Astrocyte (in vitro differentiated cells and primary cell): ENCODE measurements around the gene ZNF613. TPM values are rescaled to one million over a fixed set of nuclear protein-coding genes. Genes with fewer than 3 reads are reported as not detected.

Experiments
- DNase-seq: peaks from one replicate; pipeline ENCODE4 v3.0.0-alpha.2; 2010; ENCODE audit warnings: low read depth
- FAIRE-seq: peaks from 2 replicates; lab custom pipeline; 2011; peaks lifted over from hg19 to GRCh38; lab: Jason Lieb, UNC
- H2AFZ ChIP-seq: 2 replicates; pipeline ENCODE4 v1.6.0; 2012; ENCODE audit warnings: low read depth, low read length, inconsistent platforms
- H3K27ac ChIP-seq: 2 replicates; pipeline ENCODE4 v1.5.1; 2011; ENCODE audit warnings: low read depth, low read length, inconsistent platforms
- H3K27me3 ChIP-seq: 2 replicates; pipeline ENCODE4 v1.6.0; 2011; ENCODE audit warnings: low read length, inconsistent platforms; ENCODE audit not compliant: insufficient read depth
- H3K36me3 ChIP-seq: 2 replicates; pipeline ENCODE4 v1.5.1; 2011; ENCODE audit warnings: low read length, inconsistent platforms; ENCODE audit not compliant: insufficient read depth
- H3K4me1 ChIP-seq: 2 replicates; pipeline ENCODE4 v1.5.1; 2011; ENCODE audit warnings: low read length, inconsistent platforms; ENCODE audit not compliant: insufficient read depth
- H3K4me2 ChIP-seq: 2 replicates; pipeline ENCODE4 v1.6.0; 2012; ENCODE audit warnings: low read length, inconsistent platforms
- H3K4me3 ChIP-seq: 2 replicates; pipeline ENCODE4 v1.5.1; 2011; ENCODE audit warnings: low read depth, mild to moderate bottlenecking, low read length, inconsistent platforms; ENCODE audit not compliant: insufficient read depth
- H3K79me2 ChIP-seq: 2 replicates; pipeline ENCODE4 v1.6.0; 2012; ENCODE audit warnings: mild to moderate bottlenecking, low read length, inconsistent platforms; ENCODE audit not compliant: insufficient read depth
- H3K9ac ChIP-seq: 2 replicates; pipeline ENCODE4 v1.6.0; 2012; ENCODE audit warnings: mild to moderate bottlenecking, low read length, inconsistent platforms
- H3K9me3 ChIP-seq: 2 replicates; pipeline ENCODE4 v1.5.1; 2012; ENCODE audit warnings: low read depth, mild to moderate bottlenecking, low read length, inconsistent platforms; ENCODE audit not compliant: insufficient read depth
- H4K20me1 ChIP-seq: 2 replicates; pipeline ENCODE4 v1.6.0; 2012; ENCODE audit warnings: low read length, inconsistent platforms; ENCODE audit not compliant: insufficient read depth
- H3K27ac Mint-ChIP-seq: one replicate; pipeline ENCODE4 v1.8.0; 2021; ENCODE audit warnings: mild to moderate bottlenecking, mixed read lengths; ENCODE audit not compliant: unreplicated experiment
- H3K27me3 Mint-ChIP-seq: one replicate; pipeline ENCODE4 v1.8.0; 2021; ENCODE audit warnings: low read depth, mixed read lengths; ENCODE audit not compliant: unreplicated experiment
- H3K36me3 Mint-ChIP-seq: one replicate; pipeline ENCODE4 v1.8.0; 2021; ENCODE audit warnings: low read depth, mixed read lengths; ENCODE audit not compliant: unreplicated experiment
- H3K4me1 Mint-ChIP-seq: one replicate; pipeline ENCODE4 v1.8.0; 2021; ENCODE audit warnings: low read depth, mixed read lengths; ENCODE audit not compliant: unreplicated experiment
- H3K4me3 Mint-ChIP-seq: one replicate; pipeline ENCODE4 v1.8.0; 2021; ENCODE audit warnings: mild to moderate bottlenecking, moderate library complexity, mixed read lengths; ENCODE audit not compliant: unreplicated experiment
- H3K9me3 Mint-ChIP-seq: one replicate; pipeline ENCODE4 v1.8.0; 2021; ENCODE audit warnings: mild to moderate bottlenecking, mixed read lengths; ENCODE audit not compliant: unreplicated experiment
- CTCF ChIP-seq: IDR thresholded peaks from 2 replicates; pipeline ENCODE4 v1.5.1; 2011; ENCODE audit warnings: low read depth, mild to moderate bottlenecking, inconsistent platforms, low read length, moderate library complexity; ENCODE audit not compliant: insufficient read depth
- EZH2 ChIP-seq: IDR thresholded peaks from 2 replicates; pipeline ENCODE4 v1.6.1; 2012; ENCODE audit warnings: mild to moderate bottlenecking, low read length, inconsistent platforms; ENCODE audit not compliant: insufficient read depth
- total RNA-seq: library from RNA; stranded (reverse); gene quantifications from 2 replicates; pipeline ENCODE4 v1.2.1, GENCODE V29; 2021

ZNF613 gene
- total RNA-seq, 1 donor from 2014 or later = 7.2 TPM

- H3K4me2 ChIP-seq = no peak overlapping the region
- H3K4me1 Mint-ChIP-seq = no peaks in the 10 kb centered on the region
- H3K4me3 ChIP-seq = no peak overlapping the region
- no peak for TF ChIP-seq CTCF
- no peak for TF ChIP-seq EZH2
- no peaks in the 10 kb centered on the region for H3K36me3 ChIP-seq
- H3K36me3 Mint-ChIP-seq = peaks cover 40% of the 10 kb centered on the region
- H3K9ac ChIP-seq = no peak overlapping the region
- FAIRE-seq (no peak), DNase-seq (no peak)
- no peak overlapping the region for H2AFZ ChIP-seq
- H3K79me2 ChIP-seq = no peaks in the 10 kb centered on the region
- no peaks in the 10 kb centered on the region for H3K27me3 ChIP-seq
- H3K9me3 ChIP-seq = peaks cover 8% of the 10 kb centered on the region
- H3K9me3 Mint-ChIP-seq = peaks cover 28% of the 10 kb centered on the region
- no peak overlapping the region for H3K27ac Mint-ChIP-seq
- H3K27ac ChIP-seq = no peak overlapping the region
- no peaks in the 10 kb centered on the region for H3K27me3 Mint-ChIP-seq
- no peaks in the 10 kb centered on the region for H4K20me1 ChIP-seq
- H3K4me1 ChIP-seq = peaks cover 4% of the 10 kb centered on the region
- no peak overlapping the region for H3K4me3 Mint-ChIP-seq
These were observed 42.6 kb upstream of the ZNF613 start for GRCh38 chr19:51884713-51885112.

- Mint-ChIP-seq H3K4me3 (peak within 1 kb of the TSS; percentile 97), H3K9me3 (peaks cover 34% of the 10 kb centered on the region), H3K27ac (peak within 1 kb of the TSS; percentile 82), H3K36me3 (peaks cover 42% of the 10 kb centered on the region), H3K27me3 (no peaks in the 10 kb centered on the region), H3K4me1 (no peaks in the 10 kb centered on the region)
- FAIRE-seq (no peak), DNase-seq (peak; percentile 92)
- peak within 1 kb of the TSS; percentile 80 for H3K9ac ChIP-seq
- peak within 1 kb of the TSS; percentile 90 for H3K4me2 ChIP-seq
- peak within 1 kb of the TSS; percentile 91 for H2AFZ ChIP-seq
- H3K27me3 ChIP-seq = no peaks in the 10 kb centered on the region
- peaks cover 30% of the 10 kb centered on the region for H3K9me3 ChIP-seq
- H3K4me1 ChIP-seq = peaks cover 4% of the 10 kb centered on the region
- TF ChIP-seq EZH2 (no peak), CTCF (no peak)
- peaks cover 20% of the 10 kb centered on the region for H3K36me3 ChIP-seq
- no peaks in the 10 kb centered on the region for H3K79me2 ChIP-seq
- H3K4me3 ChIP-seq = peak within 1 kb of the TSS; percentile 81
- no peaks in the 10 kb centered on the region for H4K20me1 ChIP-seq
- H3K27ac ChIP-seq = peak within 1 kb of the TSS; percentile 22
These were observed 39.5 kb upstream of the ZNF613 start, which contains the start of gene ZNF577 for GRCh38 chr19:51887522-51888498. Gene ZNF577 (minus strand): TSS chr19:51887951. CDS start chr19:51880382, 7,569 bp downstream.

- peaks cover 38% of the 10 kb centered on the region for H3K9me3 ChIP-seq
- no peaks in the 10 kb centered on the region for H3K4me1 Mint-ChIP-seq
- H3K79me2 ChIP-seq = no peaks in the 10 kb centered on the region
- no peak overlapping the region for H3K4me3 Mint-ChIP-seq
- H3K27me3 Mint-ChIP-seq = no peaks in the 10 kb centered on the region
- DNase-seq (no peak), FAIRE-seq (no peak)
- H3K9ac ChIP-seq = no peak overlapping the region
- H3K27ac Mint-ChIP-seq = no peak overlapping the region
- TF ChIP-seq CTCF (no peak), EZH2 (no peak)
- H3K4me3 ChIP-seq = no peak overlapping the region
- peaks cover 4% of the 10 kb centered on the region for H3K4me1 ChIP-seq
- peaks cover 50% of the 10 kb centered on the region for H3K9me3 Mint-ChIP-seq
- H3K27ac ChIP-seq = no peak overlapping the region
- H3K4me2 ChIP-seq = no peak overlapping the region
- H3K36me3 Mint-ChIP-seq = peaks cover 56% of the 10 kb centered on the region
- H2AFZ ChIP-seq = no peak overlapping the region
- H4K20me1 ChIP-seq = no peaks in the 10 kb centered on the region
- H3K27me3 ChIP-seq = no peaks in the 10 kb centered on the region
- peaks cover 36% of the 10 kb centered on the region for H3K36me3 ChIP-seq
These were observed 37.3 kb upstream of the ZNF613 start for GRCh38 chr19:51889934-51890333.
